BLaER1 treated with 17β-estradiol and CSF1 and Interleukin-3, amounts not matched to agents 10 nM and 100 nM (cell line): Measurements from ENCODE around the gene NOXO1.

ENCODE experiments used
- H3K27ac ChIP-seq, 11 experiments: shearing (Covaris generic); formaldehyde crosslinking; 2 replicates each; pipeline ENCODE4 v1.8.1; 2022
- H3K27me3 ChIP-seq, 11 experiments: shearing (Covaris generic); formaldehyde crosslinking; 2 replicates each; pipeline ENCODE4 v1.8.1; 2022
- H3K36me3 ChIP-seq, 11 experiments: shearing (Covaris generic); formaldehyde crosslinking; 2 replicates each; pipeline ENCODE4 v1.8.1; 2022
- H3K4me1 ChIP-seq, 10 experiments: shearing (Covaris generic); formaldehyde crosslinking; 2 replicates each; pipeline ENCODE4 v1.8.1; 2022
- H3K4me2 ChIP-seq, 11 experiments: shearing (Covaris generic); formaldehyde crosslinking; 2 replicates each; pipeline ENCODE4 v1.8.1; 2022
- H3K4me3 ChIP-seq, 10 experiments: shearing (Covaris generic); formaldehyde crosslinking; 2 replicates each; pipeline ENCODE4 v1.8.1; 2022
- H3K9ac ChIP-seq, 11 experiments: shearing (Covaris generic); formaldehyde crosslinking; 2 replicates each; pipeline ENCODE4 v1.8.1; 2022
- H3K9me3 ChIP-seq, 11 experiments: shearing (Covaris generic); formaldehyde crosslinking; replicated peaks in 1 of 11; 2 replicates each; pipeline ENCODE4 v1.8.1; 2022
- H4K20me1 ChIP-seq, 11 experiments: shearing (Covaris generic); formaldehyde crosslinking; 2 replicates each; pipeline ENCODE4 v1.8.1; 2022
- Cebpa-rat ChIP-seq, 11 experiments: shearing (Covaris generic); IDR thresholded peaks; 2 replicates each; pipeline ENCODE4 v1.8.1; 2022

The NOXO1 gene, protein sequence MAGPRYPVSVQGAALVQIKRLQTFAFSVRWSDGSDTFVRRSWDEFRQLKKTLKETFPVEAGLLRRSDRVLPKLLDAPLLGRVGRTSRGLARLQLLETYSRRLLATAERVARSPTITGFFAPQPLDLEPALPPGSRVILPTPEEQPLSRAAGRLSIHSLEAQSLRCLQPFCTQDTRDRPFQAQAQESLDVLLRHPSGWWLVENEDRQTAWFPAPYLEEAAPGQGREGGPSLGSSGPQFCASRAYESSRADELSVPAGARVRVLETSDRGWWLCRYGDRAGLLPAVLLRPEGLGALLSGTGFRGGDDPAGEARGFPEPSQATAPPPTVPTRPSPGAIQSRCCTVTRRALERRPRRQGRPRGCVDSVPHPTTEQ

DNA sequence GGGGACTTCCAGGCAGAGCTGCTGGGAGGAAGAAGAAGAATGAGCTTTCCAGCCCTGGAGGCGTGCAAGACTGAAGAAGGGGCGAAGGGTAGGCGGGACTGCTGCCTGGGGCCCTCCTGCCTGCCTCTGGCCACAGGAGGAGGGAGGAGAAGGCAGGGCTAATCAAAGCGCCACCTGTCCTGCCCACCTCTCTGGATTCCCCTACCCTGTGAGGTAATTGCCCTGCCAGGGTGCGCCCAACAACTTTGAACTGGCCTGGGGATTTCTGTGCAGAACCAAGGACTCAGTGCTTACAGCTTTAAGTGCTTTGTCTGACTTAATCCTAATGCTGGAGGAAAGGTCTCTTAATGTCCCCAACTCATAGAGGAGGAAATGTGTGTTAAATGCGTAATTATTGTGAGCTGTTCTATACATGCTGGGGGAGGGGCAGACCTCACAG lies at the start of gene NOXO1:
Gene NOXO1, minus strand, starts transcription at position 72 of the 439 bp plus-strand sequence. CDS start 290 bp downstream, outside the sequence.
- Histone ChIP-seq H3K9ac (no peak within 1 kb of the TSS), H3K27ac (no peak within 1 kb of the TSS), H3K4me2 (peak within 1 kb of the TSS in 1 of 11 experiments; percentile 7; a peak in 1 of 22 replicates), H3K27me3 (peaks cover 60 to 75% (median 68%) of the 10 kb centered on the region in 11 experiments), H3K36me3 (peaks cover 41 to 48% (median 43%) of the 10 kb centered on the region in 11 experiments), H3K9me3 (no peaks in the 10 kb centered on the region), H3K4me3 (no peak within 1 kb of the TSS), H3K4me1 (peaks cover 18 to 43% (median 27%) of the 10 kb centered on the region in 10 experiments), H4K20me1 (peaks cover 0 to 88% (median 72%) of the 10 kb centered on the region in 11 experiments; a peak in 19 of 22 replicates)
- TF ChIP-seq Cebpa-rat (IDR thresholded peaks at IDR 0.05) = no peak

DNA sequence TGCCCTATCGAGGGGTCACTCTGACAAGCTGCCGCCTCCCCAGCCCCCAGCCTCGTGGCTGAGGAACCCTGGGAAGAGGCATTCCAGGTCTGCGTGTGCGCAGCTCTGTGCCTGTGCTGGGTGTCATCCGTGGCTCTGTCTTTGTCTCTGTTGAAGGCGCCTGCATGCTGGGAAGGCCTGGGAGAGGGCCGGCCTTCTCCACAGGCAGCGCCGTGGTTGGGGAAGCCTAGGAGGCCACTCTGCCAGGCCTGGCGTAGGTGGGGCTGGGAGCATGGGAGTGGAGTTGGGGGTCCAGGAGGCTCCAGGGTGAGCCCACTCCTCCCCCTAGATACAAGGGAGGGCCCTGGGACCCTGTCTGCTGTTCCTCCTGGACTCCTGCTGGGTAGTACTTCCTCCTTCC lies 48.8 kb upstream of the NOXO1 start:
- H3K4me2 ChIP-seq = peak overlapping the region in 6 of 11 experiments; percentile 7 to 100 (median 98); a peak in 7 of 22 replicates
- H3K9ac ChIP-seq = peak overlapping the region in 3 of 11 experiments; percentile 20 to 30 (median 26); a peak in 1 of 22 replicates
- peaks cover 0 to 25% (median 14%) of the 10 kb centered on the region in 11 experiments; a peak in 15 of 22 replicates for H4K20me1 ChIP-seq
- no peaks in the 10 kb centered on the region for H3K36me3 ChIP-seq
- no peak for TF ChIP-seq Cebpa-rat (IDR thresholded peaks at IDR 0.05)
- H3K4me3 ChIP-seq = no peak overlapping the region
- peaks cover 55 to 91% (median 77%) of the 10 kb centered on the region in 10 experiments for H3K4me1 ChIP-seq
- H3K9me3 ChIP-seq = no peaks in the 10 kb centered on the region
- peaks cover 15 to 41% (median 36%) of the 10 kb centered on the region in 11 experiments; a peak in 20 of 22 replicates for H3K27me3 ChIP-seq
- no peak overlapping the region for H3K27ac ChIP-seq

DNA sequence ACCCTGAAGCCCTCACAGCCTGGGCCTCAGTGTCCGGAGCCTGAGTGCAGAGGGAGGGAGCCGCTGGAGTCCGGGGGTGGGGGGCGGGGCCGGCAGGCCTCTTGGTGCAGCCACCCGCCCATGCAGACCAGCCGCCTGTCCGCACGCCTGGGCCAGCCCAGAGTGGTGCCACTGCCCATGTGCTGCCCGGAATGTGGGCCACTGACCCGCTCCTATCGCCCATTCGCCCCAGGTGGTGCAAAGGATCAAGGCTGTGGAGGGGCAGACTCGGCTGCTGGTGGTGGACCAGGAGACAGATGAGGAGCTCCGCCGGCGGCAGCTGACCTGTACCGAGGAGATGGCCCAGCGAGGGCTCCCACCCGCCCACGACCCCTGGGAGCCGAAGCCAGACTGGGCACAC lies 48.1 kb upstream of the NOXO1 start:
- Histone ChIP-seq H3K36me3 (no peaks in the 10 kb centered on the region), H3K4me2 (peak overlapping the region in 1 of 11 experiments; percentile 96; a peak in 1 of 22 replicates), H3K27ac (no peak overlapping the region), H3K9ac (no peak overlapping the region), H4K20me1 (peaks cover 0 to 24% (median 14%) of the 10 kb centered on the region in 11 experiments; a peak in 15 of 22 replicates), H3K27me3 (peaks cover 15 to 42% (median 37%) of the 10 kb centered on the region in 11 experiments; a peak in 20 of 22 replicates), H3K4me3 (no peak overlapping the region), H3K9me3 (no peaks in the 10 kb centered on the region), H3K4me1 (peaks cover 50 to 92% (median 73%) of the 10 kb centered on the region in 10 experiments)
- TF ChIP-seq Cebpa-rat (IDR thresholded peaks at IDR 0.05) = no peak

DNA sequence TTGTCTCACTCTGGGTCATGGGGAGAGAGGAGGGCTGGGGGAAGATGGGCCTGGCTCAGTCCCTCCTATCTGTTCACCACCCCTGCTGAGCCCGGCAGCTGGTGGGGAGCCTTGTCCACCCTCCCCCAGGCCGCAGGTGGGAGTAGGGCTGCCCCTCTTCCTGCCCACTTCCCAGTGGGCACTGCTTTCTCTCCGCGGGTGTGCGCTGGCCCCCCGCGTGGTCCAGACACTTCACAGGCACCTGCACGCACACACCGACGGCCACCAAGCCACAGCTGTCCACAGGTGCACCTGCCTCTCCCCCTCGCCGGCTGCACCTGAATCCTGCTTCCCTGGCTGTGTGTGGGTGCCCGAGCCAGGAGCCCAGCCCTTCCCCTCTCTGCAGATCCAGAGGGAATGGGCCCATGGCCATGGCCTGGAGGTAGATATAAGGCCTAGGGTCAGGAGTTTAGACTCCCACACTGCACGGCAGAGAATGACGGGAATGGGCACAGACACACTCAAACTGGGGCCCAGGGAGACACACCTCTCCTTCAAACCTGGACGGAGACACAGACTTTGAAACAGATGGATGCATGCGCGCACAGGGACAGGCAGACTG lies 47.5 kb upstream of the NOXO1 start:
- H4K20me1 ChIP-seq = peaks cover 0 to 24% (median 14%) of the 10 kb centered on the region in 11 experiments; a peak in 15 of 22 replicates
- peak overlapping the region in 10 of 11 experiments; percentile 96 to 98 (median 96); a peak in 16 of 22 replicates for H3K4me2 ChIP-seq
- H3K27ac ChIP-seq = no peak overlapping the region
- H3K36me3 ChIP-seq = no peaks in the 10 kb centered on the region
- peak overlapping the region in 2 of 11 experiments; percentile 20 to 76; a peak in 1 of 22 replicates for H3K9ac ChIP-seq
- H3K4me3 ChIP-seq = no peak overlapping the region
- peaks cover 51 to 92% (median 74%) of the 10 kb centered on the region in 10 experiments for H3K4me1 ChIP-seq
- no peak for TF ChIP-seq Cebpa-rat (IDR thresholded peaks at IDR 0.05)
- H3K9me3 ChIP-seq = no peaks in the 10 kb centered on the region
- peaks cover 15 to 42% (median 37%) of the 10 kb centered on the region in 11 experiments; a peak in 20 of 22 replicates for H3K27me3 ChIP-seq

DNA sequence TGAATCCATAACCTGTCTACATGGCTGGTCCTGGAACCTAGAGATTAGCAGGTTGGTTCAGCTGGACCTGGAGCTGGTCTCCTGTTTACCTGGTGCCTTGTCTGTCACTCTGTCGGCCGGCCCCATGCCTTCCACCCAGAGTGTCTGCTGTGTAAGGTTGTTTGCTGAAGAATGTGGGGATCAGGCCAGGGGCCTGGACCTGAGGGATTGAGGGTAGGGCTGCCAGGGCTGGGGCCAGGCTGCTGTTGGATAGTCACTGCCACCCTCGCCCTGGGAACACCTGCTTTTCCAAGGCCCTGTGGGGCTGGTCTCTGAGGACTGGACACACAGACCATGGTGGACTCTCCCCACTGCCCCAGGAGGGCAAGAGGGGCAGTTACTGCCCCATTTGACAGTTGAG lies 46.9 kb upstream of the NOXO1 start:
- Histone ChIP-seq H3K27ac (no peak overlapping the region), H3K27me3 (peaks cover 15 to 42% (median 37%) of the 10 kb centered on the region in 11 experiments; a peak in 20 of 22 replicates), H3K9me3 (no peaks in the 10 kb centered on the region), H4K20me1 (peaks cover 0 to 24% (median 14%) of the 10 kb centered on the region in 11 experiments; a peak in 15 of 22 replicates), H3K4me2 (peak overlapping the region; percentile 96 to 98 (median 97); a peak in 21 of 22 replicates), H3K4me1 (peaks cover 49 to 91% (median 73%) of the 10 kb centered on the region in 10 experiments), H3K4me3 (peak overlapping the region in 5 of 10 experiments; percentile 63 to 80 (median 70); a peak in 6 of 20 replicates), H3K36me3 (no peaks in the 10 kb centered on the region), H3K9ac (peak overlapping the region in 4 of 11 experiments; percentile 20 to 79 (median 72); a peak in 2 of 22 replicates)
- no peak for TF ChIP-seq Cebpa-rat (IDR thresholded peaks at IDR 0.05)

DNA sequence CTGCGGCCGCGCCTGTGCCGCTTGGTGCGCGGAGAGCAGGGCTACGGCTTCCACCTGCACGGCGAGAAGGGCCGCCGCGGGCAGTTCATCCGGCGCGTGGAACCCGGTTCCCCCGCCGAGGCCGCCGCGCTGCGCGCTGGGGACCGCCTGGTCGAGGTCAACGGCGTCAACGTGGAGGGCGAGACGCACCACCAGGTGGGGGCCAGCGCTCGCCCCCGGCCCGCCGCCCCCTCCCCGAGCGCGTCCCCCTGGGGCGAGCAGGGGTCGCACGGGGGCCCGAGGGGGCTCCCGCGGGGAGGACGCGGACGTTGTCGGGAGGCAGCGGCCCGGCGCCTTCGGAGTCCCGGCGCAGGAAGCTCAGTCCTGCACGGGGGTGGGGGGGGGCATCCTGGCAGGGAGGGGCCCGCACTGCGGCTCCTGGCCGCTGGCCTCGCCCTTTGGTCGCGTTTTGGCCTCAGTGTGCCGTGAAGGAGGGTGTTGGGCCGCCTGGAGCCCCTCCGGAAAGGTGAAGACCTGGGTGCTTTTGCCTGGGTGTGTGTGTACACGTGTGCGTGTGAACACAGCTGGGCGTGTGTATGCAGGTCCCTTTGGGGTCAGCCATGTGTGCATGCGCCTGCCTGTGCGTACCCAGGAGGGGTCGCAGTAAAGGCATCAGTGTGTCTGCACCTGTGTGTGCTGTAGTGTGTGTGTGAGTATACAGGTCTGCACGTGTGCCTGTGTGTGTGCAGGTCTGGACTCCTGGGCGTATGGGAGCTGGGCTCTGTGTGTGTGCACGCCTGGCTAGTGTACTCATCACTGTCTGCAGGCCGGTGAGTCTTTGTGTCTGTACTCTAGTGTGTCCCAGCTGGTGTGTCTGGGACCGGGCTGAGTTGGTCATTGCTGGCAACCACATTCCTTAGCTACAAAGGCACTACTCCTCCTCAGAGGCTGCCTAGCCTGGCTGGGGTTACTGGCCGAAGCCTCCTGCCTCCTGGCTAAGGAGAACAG lies 46.0 kb upstream of the NOXO1 start:
- H3K9me3 ChIP-seq = no peaks in the 10 kb centered on the region
- H4K20me1 ChIP-seq = peaks cover 0 to 24% (median 14%) of the 10 kb centered on the region in 11 experiments; a peak in 15 of 22 replicates
- H3K9ac ChIP-seq = peak overlapping the region; percentile 58 to 80 (median 76)
- H3K4me2 ChIP-seq = peak overlapping the region; percentile 96 to 98 (median 97)
- no peaks in the 10 kb centered on the region for H3K36me3 ChIP-seq
- H3K27me3 ChIP-seq = peaks cover 15 to 42% (median 37%) of the 10 kb centered on the region in 11 experiments; a peak in 20 of 22 replicates
- H3K27ac ChIP-seq = peak overlapping the region in 8 of 11 experiments; percentile 10 to 53 (median 40); a peak in 9 of 22 replicates
- H3K4me1 ChIP-seq = peaks cover 41 to 90% (median 70%) of the 10 kb centered on the region in 10 experiments
- peak overlapping the region; percentile 63 to 80 (median 67) for H3K4me3 ChIP-seq
- TF ChIP-seq Cebpa-rat (IDR thresholded peaks at IDR 0.05) = no peak

DNA sequence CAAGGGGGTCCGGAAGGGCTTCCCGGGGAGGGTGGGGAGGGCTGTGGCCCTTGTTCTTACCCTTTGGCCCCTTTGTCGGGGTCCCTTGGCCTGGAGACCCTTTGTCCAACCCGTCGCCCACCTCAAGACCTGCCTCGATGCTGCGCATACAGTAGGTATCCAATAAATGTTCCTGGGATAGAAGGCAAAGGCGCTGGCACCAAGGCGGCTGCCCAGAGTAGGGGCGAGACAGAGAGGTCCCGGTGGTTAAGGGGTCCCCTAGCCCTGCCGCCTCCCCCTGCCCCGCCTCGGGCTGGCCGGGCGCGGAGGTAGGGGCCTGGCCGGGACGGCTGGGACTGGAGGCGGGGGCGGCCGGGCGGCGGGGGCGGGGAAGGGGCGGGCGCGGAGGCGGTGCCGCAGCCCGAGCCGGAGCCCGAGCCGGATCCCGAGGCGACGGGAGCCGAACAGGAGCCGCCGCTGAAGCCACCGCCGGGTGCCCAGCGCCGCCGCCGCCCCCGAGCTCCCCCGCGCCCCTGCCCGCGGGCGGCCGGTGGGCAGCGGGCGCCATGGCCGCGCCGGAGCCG lies 45.3 kb upstream of the NOXO1 start, which contains the start of gene NHERF2:
Gene NHERF2, plus strand, starts transcription at position 442 of the 563 bp plus-strand sequence. Its CDS starts 104 bp downstream, at position 546.
- no peaks in the 10 kb centered on the region for H3K9me3 ChIP-seq
- no peak for TF ChIP-seq Cebpa-rat (IDR thresholded peaks at IDR 0.05)
- peak within 1 kb of the TSS in 8 of 11 experiments; percentile 10 to 53 (median 40); a peak in 9 of 22 replicates for H3K27ac ChIP-seq
- peak within 1 kb of the TSS; percentile 63 to 80 (median 67) for H3K4me3 ChIP-seq
- H3K4me1 ChIP-seq = peaks cover 34 to 83% (median 63%) of the 10 kb centered on the region in 10 experiments
- H3K36me3 ChIP-seq = no peaks in the 10 kb centered on the region
- H3K9ac ChIP-seq = peak within 1 kb of the TSS; percentile 58 to 80 (median 76)
- peak within 1 kb of the TSS; percentile 96 to 98 (median 97) for H3K4me2 ChIP-seq
- peaks cover 17 to 48% (median 42%) of the 10 kb centered on the region in 11 experiments for H3K27me3 ChIP-seq
- H4K20me1 ChIP-seq = peaks cover 0 to 24% (median 14%) of the 10 kb centered on the region in 11 experiments; a peak in 15 of 22 replicates
